ENCODE results near the gene CAVIN2.

Gene CAVIN2

GRCh38 chr2:191818133-191818532 lies 28.8 kb downstream of the CAVIN2 start:
- no peak for TF ChIP-seq CTCF (IDR thresholded peaks at IDR 0.05; ENCODE audit: insufficient read depth, missing control alignments)
- DNase-seq (ENCODE audit: insufficient read length, low spot score) (no peak), FAIRE-seq (no peak)

DNA sequence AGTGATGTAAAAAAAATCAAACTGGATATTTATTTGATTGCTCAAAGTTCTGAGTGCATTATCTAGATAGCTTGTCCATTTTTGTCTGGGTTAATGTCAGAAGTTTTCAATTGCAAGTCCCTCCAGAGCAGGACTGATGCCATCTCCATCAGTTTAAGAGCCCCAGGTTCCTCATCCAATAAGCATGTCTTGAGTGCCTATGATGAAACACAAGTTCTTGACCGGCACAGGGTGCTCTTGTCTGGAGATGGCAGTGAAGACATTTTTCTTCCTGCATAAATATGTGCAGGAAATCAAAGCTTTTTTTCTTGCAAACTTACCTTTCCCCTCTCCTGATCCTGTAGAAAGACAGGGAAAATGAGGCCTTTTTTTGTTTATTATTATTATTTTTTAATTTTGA lies 31.9 kb downstream of the CAVIN2 start:
- FAIRE-seq = no peak
- TF ChIP-seq CTCF (IDR thresholded peaks at IDR 0.05; ENCODE audit: insufficient read depth, missing control alignments) = no peak
- DNase-seq (ENCODE audit: insufficient read length, low spot score) = no peak

- DNase-seq (ENCODE audit: insufficient read length, low spot score) = no peak
- no peak for FAIRE-seq
- TF ChIP-seq CTCF (IDR thresholded peaks at IDR 0.05; ENCODE audit: insufficient read depth, missing control alignments) = no peak
Observed at GRCh38 chr2:191813943-191814342, 32.9 kb downstream of the CAVIN2 start.

DNA sequence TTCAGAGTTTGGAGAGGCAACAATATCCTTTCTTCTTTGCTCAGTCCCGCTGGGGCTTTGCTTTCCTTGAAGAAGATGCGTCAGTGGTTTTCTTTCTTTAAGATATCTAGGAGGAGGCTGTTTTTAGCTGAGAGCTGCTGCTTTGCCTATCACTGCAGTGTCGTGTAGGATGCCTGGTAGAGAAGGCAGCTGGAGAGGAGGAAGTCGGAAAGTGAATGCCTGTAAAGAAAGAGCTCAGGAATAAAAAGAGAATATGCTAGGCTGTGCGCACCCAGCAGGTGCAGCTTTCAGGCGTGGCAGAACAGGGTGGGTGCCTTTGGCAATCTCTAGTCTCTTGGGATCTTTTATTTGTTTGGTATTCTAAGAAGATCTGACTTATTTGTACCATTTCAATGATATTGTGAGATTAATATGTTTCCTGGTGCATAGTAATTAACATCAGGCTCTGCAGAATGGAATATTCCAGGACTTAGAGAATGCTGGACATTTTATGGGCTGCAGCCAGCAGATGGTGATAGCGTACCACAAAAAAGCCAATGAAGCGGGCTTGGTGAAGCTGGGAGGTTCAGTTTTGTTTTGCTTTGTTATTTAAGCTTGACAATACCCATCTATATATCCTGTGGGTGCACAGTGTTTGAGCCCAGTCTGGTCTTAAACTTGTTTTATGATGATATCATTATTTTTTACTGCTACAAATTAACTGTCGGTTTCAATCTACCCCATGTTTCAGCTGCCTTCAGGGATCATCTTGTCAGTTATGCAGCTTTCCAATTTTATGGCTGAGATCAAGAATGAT lies 34.9 kb downstream of the CAVIN2 start:
- peak; percentile 95 for TF ChIP-seq CTCF (IDR thresholded peaks at IDR 0.05; ENCODE audit: insufficient read depth, missing control alignments)
- FAIRE-seq (peak; percentile 58), DNase-seq (ENCODE audit: insufficient read length, low spot score) (peak; percentile 19)

DNA sequence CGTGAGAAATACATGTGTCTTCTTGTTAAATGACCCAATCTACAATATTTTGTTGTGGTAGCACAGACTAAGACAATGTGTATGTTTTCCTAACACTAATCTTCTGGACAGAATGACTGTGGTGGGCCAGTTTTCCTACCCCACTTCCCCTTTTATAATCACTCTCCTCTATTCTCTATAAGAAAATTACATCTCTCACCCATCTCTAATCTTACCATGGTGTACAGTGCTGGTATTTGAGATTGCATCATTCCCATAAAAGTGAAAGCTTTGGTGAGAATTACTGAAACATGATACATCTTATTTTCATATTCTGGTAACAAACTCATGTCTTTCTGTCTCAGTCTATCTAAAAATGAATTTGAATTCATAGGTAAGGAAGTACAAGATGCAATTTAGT lies 40.5 kb downstream of the CAVIN2 start:
- DNase-seq (ENCODE audit: insufficient read length, low spot score) (no peak), FAIRE-seq (no peak)
- TF ChIP-seq CTCF (IDR thresholded peaks at IDR 0.05; ENCODE audit: insufficient read depth, missing control alignments) = no peak

DNA sequence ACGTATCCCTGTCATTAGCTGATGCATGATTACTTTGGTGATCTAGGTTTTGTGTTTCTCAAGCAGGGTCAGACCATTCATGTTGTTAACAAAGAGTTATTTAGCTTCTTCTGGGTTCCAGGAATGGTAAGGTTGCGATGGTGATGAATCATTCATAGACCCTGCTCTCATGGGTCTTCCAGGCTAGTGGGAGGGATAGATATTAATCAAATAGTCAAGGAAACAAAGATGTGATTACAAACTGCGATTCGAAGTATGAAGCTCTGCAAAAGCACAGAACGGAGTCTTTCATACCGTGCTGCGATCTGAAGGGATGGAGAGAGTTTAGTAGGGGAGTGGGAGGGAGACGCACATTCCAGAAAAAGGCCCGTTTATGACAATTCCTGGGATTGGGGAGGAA lies 42.1 kb downstream of the CAVIN2 start:
- DNase-seq (ENCODE audit: insufficient read length, low spot score) = no peak
- no peak for TF ChIP-seq CTCF (IDR thresholded peaks at IDR 0.05; ENCODE audit: insufficient read depth, missing control alignments)
- no peak for FAIRE-seq

DNA sequence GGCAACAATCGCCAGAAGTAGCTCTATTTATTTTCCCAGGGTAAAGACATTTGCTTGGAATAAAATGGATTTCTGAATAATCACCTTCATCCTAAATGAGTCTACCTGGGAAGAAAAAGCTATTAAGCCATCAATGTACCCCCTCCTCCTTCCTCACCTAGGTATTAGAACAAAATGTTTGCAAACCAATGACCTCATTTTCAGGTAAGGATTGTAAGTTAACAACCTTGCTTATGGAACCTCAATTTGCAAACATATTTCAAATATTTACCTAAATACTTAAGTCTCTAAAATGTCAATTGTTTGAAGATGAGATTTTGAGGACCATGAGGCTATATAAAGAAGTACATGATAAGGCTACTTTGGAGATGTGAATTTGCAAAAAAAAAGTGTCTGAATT lies 43.9 kb downstream of the CAVIN2 start:
- no peak for FAIRE-seq
- no peak for DNase-seq (ENCODE audit: insufficient read length, low spot score)
- no peak for TF ChIP-seq CTCF (IDR thresholded peaks at IDR 0.05; ENCODE audit: insufficient read depth, missing control alignments)
